HepG2 (cell line): Measurements from ENCODE around the gene KRT36. TPM values are rescaled to one million over a fixed set of nuclear protein-coding genes. Genes with fewer than 3 reads are reported as not detected.
A peak's percentile ranks its signal among the peaks of the same experiment; 100 is the strongest.

Experiments
- ATAC-seq: fragments of 200-7000 bp; cut with Tn5 transposase; 3 replicates; pipeline ENCODE4 v1.9.1; 2020; ENCODE audit warnings: mild to moderate bottlenecking, moderate library complexity
- BruUV-seq: library from RNA; stranded (reverse); fragments of 400-500 nt; replicated peaks from 2 replicates; lab custom pipeline; 2021; lab: Mats Ljungman, UMichigan
- CTCF ChIA-PET: fragments of 300-600 bp; formaldehyde crosslinking; extraction: SDS; loops from one replicate; lab custom pipeline; 2021; ENCODE audit warnings: low total read pairs, inconsistent platforms, low intra/inter-chr PET ratio; lab: Yijun Ruan, JAX
- POLR2A ChIA-PET: fragments of 350-600 bp; sonication (Branson Sonifier 250); formaldehyde crosslinking; loops from one replicate; lab custom pipeline; 2020; ENCODE audit warnings: antibody characterized with exemption, inconsistent platforms; lab: Yijun Ruan, JAX
- DNase-seq: peaks from one replicate; pipeline ENCODE4 v3.0.0-alpha.2; 2015; ENCODE audit warnings: low spot score
- FAIRE-seq: peaks from 3 replicates; lab custom pipeline; 2011; peaks lifted over from hg19 to GRCh38; lab: Jason Lieb, UNC
- H2AFZ ChIP-seq: one replicate; pipeline ENCODE4 v1.6.1; 2011; ENCODE audit warnings: low read length, inconsistent platforms
- H3K27ac ChIP-seq: fragments of 300-600 bp; 3 replicates; pipeline ENCODE4 v1.8.0; 2011; ENCODE audit warnings: mixed run types, mild to moderate bottlenecking, mixed read lengths, low read length, inconsistent platforms; ENCODE audit not compliant: insufficient read depth; ENCODE audit errors: extremely low read length
- H3K27me3 ChIP-seq, 2 experiments: fragments of 200-600 bp in 1 of 2; 2 replicates in 1 of 2; 3 replicates in 1 of 2; pipeline versions ENCODE4 v1.6.0 to v1.8.0; 2011; ENCODE audit warnings: low read length in 2 of 2, mild to moderate bottlenecking in 2 of 2, moderate library complexity in 2 of 2, inconsistent platforms in 1 of 2; ENCODE audit not compliant: insufficient read depth in 2 of 2, control insufficient read depth in 1 of 2
- H3K36me3 ChIP-seq, 2 experiments: fragments of 200-600 bp in 1 of 2; replicated peaks in 1 of 2; 2 replicates in 1 of 2; 3 replicates in 1 of 2; pipeline versions ENCODE4 v1.5.1 to v1.8.0; 2011; ENCODE audit warnings: low read length in 2 of 2, inconsistent platforms in 1 of 2; ENCODE audit not compliant: insufficient read depth in 2 of 2, control insufficient read depth in 1 of 2
- H3K4me1 ChIP-seq: 2 replicates; pipeline ENCODE4 v1.5.1; 2012; ENCODE audit warnings: low read length, inconsistent platforms; ENCODE audit not compliant: insufficient read depth
- H3K4me2 ChIP-seq: 2 replicates; pipeline ENCODE4 v1.6.0; 2011; ENCODE audit warnings: low read depth, low read length, inconsistent platforms
- H3K4me3 ChIP-seq, 3 experiments: fragments of 200-600 bp in 1 of 3; sonication (generic), shearing (Covaris generic) in 1 of 3; replicated peaks in 1 of 3; 2 replicates each; pipeline ENCODE4 v1.5.1; 2011 to 2016; ENCODE audit warnings: low read length in 3 of 3, inconsistent platforms in 2 of 3, low read depth in 2 of 3, mild to moderate bottlenecking in 2 of 3, control low read depth in 1 of 3, mixed read lengths in 1 of 3; ENCODE audit not compliant: insufficient read depth in 1 of 3
- H3K79me2 ChIP-seq: one replicate; pipeline ENCODE4 v1.6.1; 2011; ENCODE audit warnings: low read length, inconsistent platforms; ENCODE audit not compliant: insufficient read depth
- H3K9ac ChIP-seq: 2 replicates; pipeline ENCODE4 v1.6.0; 2011; ENCODE audit warnings: mild to moderate bottlenecking, low read depth, low read length, inconsistent platforms; ENCODE audit not compliant: insufficient read depth
- H3K9me3 ChIP-seq: 2 replicates; pipeline ENCODE4 v1.5.1; 2012; ENCODE audit warnings: mild to moderate bottlenecking, low read length
- H4K20me1 ChIP-seq: 2 replicates; pipeline ENCODE4 v1.6.0; 2011; ENCODE audit warnings: inconsistent platforms, mild to moderate bottlenecking, low read length, moderate library complexity; ENCODE audit not compliant: insufficient read depth
- CTCF ChIP-seq: sonication (generic); formaldehyde crosslinking; IDR thresholded peaks from 2 replicates; pipeline ENCODE4 v1.5.0; 2020; ENCODE audit warnings: mild to moderate bottlenecking, missing genetic modification reagents, moderate library complexity
- KDM6A ChIP-seq: IDR thresholded peaks from 2 replicates; pipeline ENCODE4 v1.6.1; 2016; ENCODE audit warnings: low read depth
- NR1H2 ChIP-seq: sonication (generic); formaldehyde crosslinking; IDR thresholded peaks from 2 replicates; pipeline ENCODE4 v1.8.1; 2022; ENCODE audit warnings: low read depth, missing genetic modification reagents, borderline replicate concordance
- SMC3 ChIP-seq: IDR thresholded peaks from 2 replicates; pipeline ENCODE4 v1.6.1; 2011; ENCODE audit warnings: low read length, improper control_type of control experiment
- STAG1 ChIP-seq: sonication (generic); formaldehyde crosslinking; IDR thresholded peaks from 2 replicates; pipeline ENCODE4 v1.4.0; 2020; ENCODE audit warnings: missing genetic modification reagents
- U2AF1 ChIP-seq: fragments of 200-400 bp; formaldehyde crosslinking; optimal IDR thresholded peaks from 2 replicates; pipeline ENCODE3; 2017; ENCODE audit warnings: mild to moderate bottlenecking, low read depth, low read length
- WGBS: methylation state at CpG from one replicate; pipeline ENCODE4 v1.1.6; 2017; ENCODE audit warnings: low lambda C conversion rate; 5-methylcytosine and 5-hydroxymethylcytosine counted together
- in situ Hi-C: cut with HindIII; loops from 2 replicates; pipeline ENCODE4 v1.10.0; 2017; ENCODE audit warnings: low pct_unique_long_range_greater_than_20kb; ENCODE audit not compliant: extremely low pct_ligation_motif_present
- intact Hi-C: fragments of 100-400 bp; cut with micrococcal nuclease; formaldehyde crosslinking; loops from one replicate; pipeline ENCODE4 v1.10.0; 2022; ENCODE audit not compliant: unreplicated experiment
- polyA plus RNA-seq, 8 experiments: library from polyadenylated mRNA; depleted of rRNA in 3 of 8; stranded (reverse) in 7 of 8; unstranded in 1 of 8; fragments of >200 nt; fragmentation: Illumina TruSeq in 4 of 8; extraction: Trizol in 4 of 8; gene quantifications; 2 replicates each; pipeline versions ENCODE4 v1.2.1 to v1.2.3, GENCODE V29; 2011 to 2016; ENCODE audit warnings: low read depth in 4 of 8, missing spikeins in 1 of 8, mixed read lengths in 1 of 8; ENCODE audit not compliant: insufficient read depth in 1 of 8
- total RNA-seq, 5 experiments: library from RNA; depleted of rRNA; stranded (reverse); fragments of >200 nt; fragmentation: Illumina TruSeq; extraction: Trizol; gene quantifications; 2 replicates each; pipeline ENCODE4 v1.2.3, GENCODE V29; 2016; ENCODE audit warnings: low read depth in 1 of 5

Gene KRT36
- total and polyA plus RNA-seq, 2 of the 13 experiments (the other 11 are each of a cell fraction or from before 2014, with no cell fraction given) = not detected

GRCh38 chr17:41457676-41458075 is 32.0 kb downstream of the KRT36 start:
- intact Hi-C loops = no loop called here
- no peak for TF ChIP-seq NR1H2
- ChIA-PET CTCF (no interaction called here), POLR2A (no interaction called here)
- Histone ChIP-seq H2AFZ (no peak overlapping the region), H3K27me3 (peaks cover 0 to 4% of the 10 kb centered on the region in 2 experiments; a peak in 1 of 5 replicates), H3K4me3 (no peak overlapping the region), H3K27ac (no peak overlapping the region), H3K9ac (no peak overlapping the region), H3K9me3 (no peaks in the 10 kb centered on the region), H3K79me2 (no peaks in the 10 kb centered on the region), H3K36me3 (no peaks in the 10 kb centered on the region), H3K4me2 (no peak overlapping the region), H4K20me1 (no peaks in the 10 kb centered on the region), H3K4me1 (no peaks in the 10 kb centered on the region)
- WGBS = 5% methylated on average over 4 of the region's 4 CpGs
- FAIRE-seq (no peak), DNase-seq (no peak), ATAC-seq (no peak)
- BruUV-seq = no TSS peak
- in situ Hi-C loops = no loop called here

GRCh38 chr17:41456204-41456603 is 33.5 kb downstream of the KRT36 start:
- no peak overlapping the region for H3K27ac ChIP-seq
- no peaks in the 10 kb centered on the region for H3K79me2 ChIP-seq
- in situ Hi-C loops = no loop called here

More at GRCh38 chr17:41456204-41456603, 33.5 kb downstream of the KRT36 start:
- H3K4me2 ChIP-seq = no peak overlapping the region
- BruUV-seq = no TSS peak
- no peak overlapping the region for H3K9ac ChIP-seq
- H3K36me3 ChIP-seq = no peaks in the 10 kb centered on the region
- intact Hi-C loops = no loop called here
- H3K4me1 ChIP-seq = no peaks in the 10 kb centered on the region
- ChIA-PET CTCF (interaction anchor here (1.3 kb wide), 1 partner anchor 547 kb away, joined by 4 read pairs; no protein-coding TSS in a partner anchor), POLR2A (no interaction called here)
- WGBS = 22% methylated on average over 3 of the region's 3 CpGs
- peak; percentile 73 for TF ChIP-seq SMC3
- peak; percentile 62 for TF ChIP-seq CTCF (CRISPR knock-in tag)
- TF ChIP-seq U2AF1 = no peak
- peak; percentile 77 for TF ChIP-seq STAG1 (CRISPR knock-in tag)
- TF ChIP-seq KDM6A (CRISPR knock-in tag) = no peak
- no peak overlapping the region for H2AFZ ChIP-seq
- DNase-seq (peak; percentile 17), ATAC-seq (peak; percentile 50; the same call in 2 of the 3 replicates), FAIRE-seq (no peak)
- peaks cover 0 to 4% of the 10 kb centered on the region in 2 experiments; a peak in 1 of 5 replicates for H3K27me3 ChIP-seq
- H3K9me3 ChIP-seq = no peaks in the 10 kb centered on the region
- H4K20me1 ChIP-seq = no peaks in the 10 kb centered on the region
- no peak overlapping the region for H3K4me3 ChIP-seq
